ENCODE measurements around the gene TRIP12. TPM values are rescaled to one million over a fixed set of nuclear protein-coding genes. Genes with fewer than 3 reads are reported as not detected.
"Not testable (repeated sequence)": the region's sequence is repeated elsewhere in the genome, so short reads cannot be mapped to it uniquely, and the experiment has no call there.

The TRIP12 gene
- total and polyA plus RNA-seq, 12 donors: 15.6 to 247 (median 198) TPM

- H3K27me3 ChIP-seq: no peaks in the 10 kb centered on the region
- ATAC-seq: no peak
- no peak overlapping the region for H3K4me3 ChIP-seq
- DNase-seq: no peak
- H3K27ac ChIP-seq: no peak overlapping the region
- peaks cover 0 to 22% (median 15%) of the 10 kb centered on the region in 9 donors for H3K4me1 ChIP-seq
- intact Hi-C loops (cut with DNase I): loop anchor here in 2 of 10 donors (10.0 kb wide), 1 partner anchor 120 kb away; no protein-coding TSS in a partner anchor
- no peaks in the 10 kb centered on the region for H3K9me3 ChIP-seq
- TF ChIP-seq CTCF (IDR thresholded peaks at IDR 0.05): no peak
- H3K36me3 ChIP-seq: no peaks in the 10 kb centered on the region
These were observed 3.4 kb upstream of the TRIP12 start for GRCh38 chr2:229925201-229925600.

GRCh38 chr2:229924541-229924940 lies 2.7 kb upstream of the TRIP12 start:
- H3K27ac ChIP-seq, H3K4me3 ChIP-seq, DNase-seq, H3K27me3 ChIP-seq, H3K9me3 ChIP-seq, H3K36me3 ChIP-seq, ATAC-seq: not testable (repeated sequence)
- peaks cover 0 to 28% (median 20%) of the 10 kb centered on the region in 9 donors for H3K4me1 ChIP-seq
- 98 to 99% methylated on average over 10 of the region's 10 CpGs for WGBS, 2 donors
- intact Hi-C loops (cut with DNase I): loop anchor here in 7 of 10 donors (5.0 to 10.0 kb wide), 2 partner anchors 120 to 122 kb away; no protein-coding TSS in a partner anchor

- Histone ChIP-seq H3K27me3 (no peaks in the 10 kb centered on the region), H3K36me3 (peaks cover 0 to 14% (median 0%) of the 10 kb centered on the region in 9 donors), H3K4me3 (peak within 1 kb of the TSS; percentile 55 to 94 (median 81)), H3K9me3 (no peaks in the 10 kb centered on the region), H3K4me1 (peaks cover 0 to 42% (median 30%) of the 10 kb centered on the region in 9 donors), H3K27ac (peak within 1 kb of the TSS; percentile 90 to 99 (median 98))
- DNase-seq (peak in 1 of 2 donors; percentile 86), ATAC-seq (peak; percentile 80 to 90 (median 86))
- TF ChIP-seq CTCF (IDR thresholded peaks at IDR 0.05): no peak
- intact Hi-C loops (cut with DNase I): loop anchor here in 7 of 10 donors (5.0 to 10.0 kb wide), 2 partner anchors 118 to 120 kb away; no protein-coding TSS in a partner anchor
- WGBS, 2 donors: 1% methylated on average over 61 of the region's 61 CpGs
These were observed 909 bp upstream of the TRIP12 start, which contains the start of gene FBXO36 for GRCh38 chr2:229922449-229923386. TSS of gene FBXO36 (plus strand) at chr2:229922503. CDS start at chr2:229922514, 11 bp downstream.

GRCh38 chr2:229921101-229921891 lies 513 bp downstream of the TRIP12 start:
- no peaks in the 10 kb centered on the region for H3K9me3 ChIP-seq
- peaks cover 0 to 27% (median 0%) of the 10 kb centered on the region in 9 donors for H3K36me3 ChIP-seq
- H3K4me1 ChIP-seq: peaks cover 0 to 46% (median 33%) of the 10 kb centered on the region in 9 donors
- peak overlapping the region; percentile 90 to 99 (median 98) for H3K27ac ChIP-seq
- ATAC-seq: peak; percentile 48 to 71 (median 56)
- H3K27me3 ChIP-seq: no peaks in the 10 kb centered on the region
- no peak for TF ChIP-seq CTCF (IDR thresholded peaks at IDR 0.05)
- intact Hi-C loops (cut with DNase I): loop anchor here in 7 of 10 donors (5.0 to 10.0 kb wide), 2 partner anchors 116 to 119 kb away; no protein-coding TSS in a partner anchor
- peak overlapping the region; percentile 55 to 94 (median 81) for H3K4me3 ChIP-seq
- WGBS, 2 donors: 0 to 1% methylated on average over 41 to 60 of the region's 60 CpGs
- peak; percentile 70 to 80 for DNase-seq
